ENCODE measurements around the gene TTC1. TPM values are rescaled to one million over a fixed set of nuclear protein-coding genes. Genes with fewer than 3 reads are reported as not detected.

The TTC1 gene
- total RNA-seq (10 to 100 TPM; 38.3 to 65.0 (median 50.9) TPM), polyA plus RNA-seq (10 to 100 TPM; 52.2 to 60.8 (median 55.3) TPM)

GRCh38 chr5:160008877-160009590, at the start of gene TTC1:
TTC1 (plus strand) TSS chr5:160009139; CDS start chr5:160010529, 1,390 bp downstream.
- Histone ChIP-seq H3K9me3 (no peaks in the 10 kb centered on the region), H3K27me3 (no peaks in the 10 kb centered on the region), H3K27ac (peak within 1 kb of the TSS; percentile 85 to 91 (median 86)), H3K4me1 (peaks cover 0 to 20% (median 17%) of the 10 kb centered on the region in 4 donors), H3K36me3 (peaks cover 4 to 32% (median 6%) of the 10 kb centered on the region in 4 donors), H3K4me3 (peak within 1 kb of the TSS; percentile 66 to 90 (median 80))
- peak; percentile 98 for DNase-seq
- TF ChIP-seq POLR2AphosphoS5 (IDR thresholded peaks at IDR 0.05) (peak; percentile 94 to 98 (median 94)), CTCF (IDR thresholded peaks at IDR 0.05) (no peak), POLR2A (IDR thresholded peaks at IDR 0.05) (peak; percentile 73 to 85), EP300 (IDR thresholded peaks at IDR 0.05) (peak in 2 of 4 donors; percentile 25 to 71)
- WGBS, 2 donors: 0% methylated on average over 31 of the region's 31 CpGs
- intact Hi-C loops (cut with DNase I): loop anchor here (1.0 to 5.0 kb wide), 2 partner anchors 109 to 802 kb away; partner anchors contain the start of gene RNF145

- Histone ChIP-seq H3K27me3 (peaks cover 0 to 15% (median 0%) of the 10 kb centered on the region in 3 donors), H3K27ac (no peak overlapping the region), H3K4me1 (no peaks in the 10 kb centered on the region), H3K9me3 (no peaks in the 10 kb centered on the region), H3K36me3 (no peaks in the 10 kb centered on the region), H3K4me3 (no peak overlapping the region)
- WGBS, 2 donors: 93 to 94% methylated on average over 8 of the region's 8 CpGs
- intact Hi-C loops (cut with DNase I): no loop called here
- no peak for DNase-seq
- TF ChIP-seq POLR2A (IDR thresholded peaks at IDR 0.05): no peak
These were observed 47.5 kb upstream of the TTC1 start for GRCh38 chr5:159961176-159962160.

GRCh38 chr5:159962214-159962613, 46.7 kb upstream of the TTC1 start:
- H3K27me3 ChIP-seq: peaks cover 0 to 15% (median 0%) of the 10 kb centered on the region in 3 donors
- no peak for DNase-seq
- no peaks in the 10 kb centered on the region for H3K9me3 ChIP-seq
- no peak overlapping the region for H3K27ac ChIP-seq
- no peak overlapping the region for H3K4me3 ChIP-seq
- H3K36me3 ChIP-seq: no peaks in the 10 kb centered on the region
- no peak for TF ChIP-seq POLR2A (IDR thresholded peaks at IDR 0.05)
- no peak for TF ChIP-seq POLR2AphosphoS5 (IDR thresholded peaks at IDR 0.05)
- TF ChIP-seq EP300 (IDR thresholded peaks at IDR 0.05): no peak
- TF ChIP-seq CTCF (IDR thresholded peaks at IDR 0.05): no peak
- no peaks in the 10 kb centered on the region for H3K4me1 ChIP-seq
- WGBS, 2 donors: 80 to 87% methylated on average over 4 of the region's 4 CpGs
- intact Hi-C loops (cut with DNase I): no loop called here

GRCh38 chr5:159963935-159964334, 45.0 kb upstream of the TTC1 start:
- TF ChIP-seq CTCF (IDR thresholded peaks at IDR 0.05) (no peak), POLR2AphosphoS5 (IDR thresholded peaks at IDR 0.05) (no peak), POLR2A (IDR thresholded peaks at IDR 0.05) (no peak), EP300 (IDR thresholded peaks at IDR 0.05) (no peak)
- no peaks in the 10 kb centered on the region for H3K36me3 ChIP-seq
- no peak overlapping the region for H3K27ac ChIP-seq
- H3K4me1 ChIP-seq: no peaks in the 10 kb centered on the region
- intact Hi-C loops (cut with DNase I): no loop called here
- DNase-seq: no peak
- no peaks in the 10 kb centered on the region for H3K9me3 ChIP-seq
- WGBS, 2 donors: 91 to 93% methylated on average over 6 of the region's 6 CpGs
- H3K27me3 ChIP-seq: peaks cover 0 to 15% (median 0%) of the 10 kb centered on the region in 3 donors
- H3K4me3 ChIP-seq: no peak overlapping the region
